Measurements from ENCODE around the gene MEGF6.
A peak's percentile ranks its signal among the peaks of the same experiment; 100 is the strongest.

MEGF6 gene

DNA sequence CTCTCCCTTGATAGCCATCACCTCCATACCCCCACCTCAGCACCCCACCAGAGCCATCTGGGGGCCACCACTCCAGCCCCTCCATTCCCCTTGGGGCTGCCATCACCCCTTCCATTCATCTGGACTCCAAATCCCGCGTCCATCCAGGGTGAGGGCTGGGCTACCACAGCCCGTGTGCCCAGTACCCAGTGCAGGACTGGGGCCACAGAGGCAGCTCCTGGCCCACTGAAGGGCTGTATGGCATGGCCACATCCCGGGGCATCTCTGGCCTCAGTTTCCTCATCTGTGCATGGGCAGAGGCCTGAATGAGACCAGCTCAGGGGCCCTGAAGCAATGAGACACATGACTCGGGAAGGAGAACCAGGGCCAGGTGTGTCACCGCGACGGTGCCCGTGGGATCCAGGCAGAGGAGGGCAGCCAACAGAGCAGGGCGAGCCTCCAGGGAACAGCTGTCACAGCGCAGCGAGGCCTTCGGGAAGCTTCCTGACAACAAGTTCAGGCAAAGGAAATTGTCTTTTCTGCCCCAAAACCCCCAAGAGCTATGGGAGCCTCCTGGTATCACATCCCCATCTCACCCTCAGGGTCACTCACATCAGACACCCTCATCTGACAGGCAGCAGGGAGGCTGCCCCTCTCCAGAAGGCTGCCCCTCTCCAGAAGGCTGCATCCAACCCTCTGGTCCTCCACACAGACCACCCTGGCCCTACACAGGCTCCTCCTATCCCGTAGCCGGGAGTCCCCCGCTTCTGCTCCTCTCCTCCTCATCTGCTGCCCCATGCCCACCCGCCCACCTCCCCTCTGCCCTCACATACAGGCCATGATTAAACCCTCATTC is 76.3 kb downstream of the MEGF6 start:
- no peak for DNase-seq

DNA sequence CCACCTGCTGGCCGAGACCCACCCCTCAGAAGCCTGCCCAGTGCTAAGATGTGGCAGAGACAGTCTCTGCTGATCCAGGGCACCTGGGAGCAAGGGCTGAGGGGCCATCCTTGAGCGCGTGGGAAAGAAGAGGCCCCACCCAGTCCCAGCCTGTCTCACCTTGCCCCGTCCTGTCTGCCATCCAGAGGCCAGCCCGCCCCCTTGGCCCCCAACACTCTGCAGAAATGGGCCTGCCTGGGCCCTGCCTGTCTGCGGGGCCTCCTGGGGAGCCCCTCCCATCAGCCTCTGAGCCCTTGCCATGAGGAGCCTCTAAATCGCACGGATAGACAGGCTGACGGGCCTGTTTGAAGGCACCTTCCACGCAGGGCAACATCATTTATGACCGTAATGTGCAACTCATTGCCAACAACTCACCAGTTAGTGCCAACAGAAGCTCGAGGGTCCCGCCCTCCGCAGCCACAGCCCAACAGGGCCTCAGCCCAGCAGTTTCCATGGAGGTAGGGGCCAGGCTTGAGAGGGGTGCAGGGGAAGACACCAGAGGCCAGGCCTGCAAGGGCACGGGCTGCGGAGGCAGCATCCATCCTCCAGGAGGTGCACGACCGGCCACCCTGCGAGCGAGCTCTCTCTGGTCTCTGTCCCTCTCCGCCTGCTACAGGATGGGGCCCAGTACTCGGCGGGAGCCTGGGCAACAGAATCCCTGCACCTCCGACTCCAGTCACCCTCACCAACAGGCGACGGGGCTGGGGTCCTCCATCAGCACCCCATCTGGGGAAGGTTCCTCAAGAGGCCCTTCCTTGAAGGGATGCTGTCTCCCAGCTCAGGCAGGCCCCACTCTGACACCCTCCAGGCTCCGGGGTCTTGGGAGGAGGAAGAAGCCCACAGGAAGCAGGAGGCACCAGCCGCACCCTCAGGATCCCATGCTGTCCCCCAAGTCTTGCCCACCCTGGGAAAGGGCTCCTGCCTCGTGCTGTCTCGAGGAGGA is 78.0 kb downstream of the MEGF6 start:
- DNase-seq: no peak

DNA sequence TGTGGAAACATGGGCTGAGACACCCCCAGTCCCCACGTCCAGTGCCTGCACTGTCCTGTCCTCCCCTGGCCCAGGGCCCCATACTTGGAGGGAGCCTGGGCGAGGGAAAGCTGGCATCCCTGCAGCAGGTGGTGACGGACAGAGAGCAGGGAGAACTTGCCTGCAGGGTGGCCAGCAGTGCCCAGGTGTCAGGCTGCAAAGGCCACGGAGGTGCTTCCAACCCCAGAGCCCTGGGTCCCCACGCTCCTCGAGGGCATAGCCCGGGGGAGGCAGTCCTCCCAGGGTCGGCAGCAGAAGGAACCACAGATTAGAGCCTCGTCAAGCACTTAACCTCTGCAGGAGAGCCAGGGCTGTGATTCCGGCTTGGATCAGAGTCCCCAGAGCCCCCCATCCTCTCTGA is 79.4 kb downstream of the MEGF6 start:
- no peak for DNase-seq

GRCh38 chr1:3530926-3531818 is 80.1 kb downstream of the MEGF6 start:
- peak; percentile 72 for DNase-seq

GRCh38 chr1:3530086-3530925 is 81.0 kb downstream of the MEGF6 start:
- DNase-seq: no peak

GRCh38 chr1:3529099-3529729 is 82.1 kb downstream of the MEGF6 start:
- no peak for DNase-seq

- no peak for DNase-seq
Measured at GRCh38 chr1:3527774-3528173, 83.5 kb downstream of the MEGF6 start.

DNA sequence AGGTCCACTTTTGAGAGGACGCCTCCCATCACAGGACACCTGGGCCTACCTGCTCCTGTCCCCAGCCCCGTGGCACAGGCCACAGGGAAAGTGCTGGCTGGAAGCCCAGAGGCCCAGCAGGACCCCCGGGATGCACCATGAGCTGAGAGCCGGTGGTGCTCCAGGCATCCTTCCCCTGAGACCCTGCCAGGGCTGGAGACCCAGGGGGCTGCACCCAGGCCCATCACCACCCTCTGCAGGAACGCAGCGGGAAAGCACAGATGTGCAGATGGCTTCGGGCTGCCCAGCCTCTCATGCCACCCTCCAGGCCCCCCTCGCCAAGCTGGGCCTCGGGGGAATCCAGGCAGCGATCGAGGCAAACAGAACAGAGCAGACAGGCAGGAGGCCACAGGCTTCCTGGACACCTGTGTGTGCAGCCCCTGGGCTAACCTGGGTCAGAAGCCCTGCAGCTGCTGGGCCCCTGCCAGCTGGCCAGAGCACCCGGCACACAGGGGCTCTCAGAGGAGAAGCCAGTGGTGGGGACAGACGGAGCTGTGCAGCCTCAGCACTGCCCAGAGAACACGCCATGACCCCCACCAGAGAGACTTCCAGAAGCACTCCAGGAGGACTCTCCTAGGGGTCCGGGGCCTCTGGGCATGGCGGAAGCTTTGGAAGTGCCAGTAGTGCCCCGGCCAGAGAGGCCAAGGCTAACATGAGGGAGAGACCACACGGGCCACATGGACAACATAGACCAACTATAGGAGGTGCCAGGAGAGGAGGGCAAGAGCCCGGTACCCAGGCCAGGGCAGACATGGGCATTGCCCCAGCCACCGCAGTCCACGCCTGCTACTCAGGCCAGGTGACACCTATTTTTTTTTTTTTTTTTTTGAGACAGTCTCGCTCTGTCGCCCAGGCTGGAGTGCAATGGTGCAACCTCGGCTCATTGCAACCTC is 85.5 kb downstream of the MEGF6 start:
- DNase-seq: no peak

- no peak for DNase-seq
Measured at GRCh38 chr1:3524556-3525203, 86.6 kb downstream of the MEGF6 start.

- no peak for DNase-seq
Measured at GRCh38 chr1:3523980-3524379, 87.3 kb downstream of the MEGF6 start.

DNA sequence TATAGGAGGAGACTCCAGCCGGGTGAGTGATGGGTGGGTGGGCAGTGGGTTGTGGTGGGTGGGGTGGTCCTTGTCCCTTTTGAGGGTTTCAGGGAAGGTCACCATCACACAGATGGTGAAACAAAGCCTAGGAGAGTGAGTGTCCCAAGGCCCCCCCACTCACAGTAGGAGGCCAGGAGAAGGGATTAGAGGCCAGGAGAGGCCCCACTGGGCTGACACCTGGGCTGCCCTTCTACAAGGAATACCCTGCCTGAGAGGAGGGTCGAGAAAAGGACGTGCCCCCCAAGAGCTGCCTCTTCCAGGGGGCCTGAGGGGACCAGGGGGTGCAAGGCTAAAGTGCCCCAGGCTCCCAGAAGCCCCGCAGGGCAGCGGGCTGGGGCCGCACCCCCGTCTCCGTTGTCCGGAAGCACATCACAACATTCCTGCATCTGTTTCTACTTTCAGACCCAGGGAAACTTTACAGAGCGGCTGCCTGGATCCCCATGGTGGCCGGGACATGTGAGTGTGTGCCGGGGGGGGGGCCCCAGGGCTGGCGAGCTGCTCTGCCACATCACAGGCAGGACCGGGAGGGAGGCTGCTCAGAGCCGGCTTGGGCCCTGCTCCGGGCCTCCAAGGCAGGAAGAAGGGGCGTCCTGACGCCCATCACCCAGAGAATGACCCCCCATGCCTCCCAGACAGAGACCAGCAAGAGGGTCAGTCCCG is 88.6 kb downstream of the MEGF6 start:
- DNase-seq: no peak

DNA sequence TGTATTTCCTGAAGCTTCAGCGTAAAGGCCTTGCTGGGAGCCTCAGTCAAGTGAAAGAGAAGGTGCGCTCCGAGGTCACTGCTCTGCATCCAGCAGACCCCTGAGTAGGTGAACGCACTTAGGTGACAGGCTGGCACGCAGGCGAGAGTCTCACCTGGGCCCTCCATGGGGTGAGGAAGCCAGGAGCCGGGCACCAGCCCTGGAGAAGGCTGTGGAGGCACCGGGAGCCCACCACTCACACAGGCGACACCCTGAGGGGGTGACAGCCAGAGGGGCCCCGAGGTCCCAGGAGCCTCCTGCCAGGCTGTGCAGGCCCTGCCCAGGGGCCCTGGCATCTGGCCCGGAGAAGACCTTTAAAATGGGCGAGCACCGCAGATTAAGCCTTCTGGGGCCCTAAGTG is 89.2 kb downstream of the MEGF6 start:
- no peak for DNase-seq

GRCh38 chr1:3521426-3521825 is 89.9 kb downstream of the MEGF6 start:
- DNase-seq: no peak

GRCh38 chr1:3520419-3521378 is 90.6 kb downstream of the MEGF6 start:
- no peak for DNase-seq

DNA sequence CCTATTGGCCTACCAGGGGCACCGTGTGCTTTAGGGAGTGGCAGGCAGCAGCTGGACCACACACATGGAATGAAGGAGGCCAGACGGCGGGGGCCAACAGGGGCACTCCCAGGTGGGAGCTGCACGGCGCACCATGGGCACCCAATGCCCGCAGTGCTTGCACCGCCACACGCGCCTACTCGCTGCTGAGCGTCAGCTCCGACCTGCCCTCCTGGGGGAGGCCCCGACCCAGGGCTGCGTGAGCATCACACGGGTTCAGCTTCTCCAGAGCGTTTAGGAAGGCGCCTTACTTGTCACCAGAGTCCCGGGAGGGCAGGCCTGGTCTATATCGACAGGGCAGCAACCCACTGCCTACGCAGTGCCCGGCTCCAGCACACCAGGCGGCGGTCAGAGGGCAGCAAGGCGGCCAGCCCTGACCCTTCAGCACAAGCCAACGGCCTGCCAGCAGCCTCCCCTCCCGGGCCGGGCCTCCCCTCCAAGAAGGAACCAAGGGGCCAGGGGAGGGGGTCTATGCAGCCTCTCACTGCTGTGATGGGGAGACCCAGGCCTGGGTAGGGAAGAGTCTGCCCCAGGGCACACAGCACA is 91.9 kb downstream of the MEGF6 start:
- no peak for DNase-seq

- DNase-seq: no peak
Measured at GRCh38 chr1:3518756-3519155, 92.6 kb downstream of the MEGF6 start.

DNA sequence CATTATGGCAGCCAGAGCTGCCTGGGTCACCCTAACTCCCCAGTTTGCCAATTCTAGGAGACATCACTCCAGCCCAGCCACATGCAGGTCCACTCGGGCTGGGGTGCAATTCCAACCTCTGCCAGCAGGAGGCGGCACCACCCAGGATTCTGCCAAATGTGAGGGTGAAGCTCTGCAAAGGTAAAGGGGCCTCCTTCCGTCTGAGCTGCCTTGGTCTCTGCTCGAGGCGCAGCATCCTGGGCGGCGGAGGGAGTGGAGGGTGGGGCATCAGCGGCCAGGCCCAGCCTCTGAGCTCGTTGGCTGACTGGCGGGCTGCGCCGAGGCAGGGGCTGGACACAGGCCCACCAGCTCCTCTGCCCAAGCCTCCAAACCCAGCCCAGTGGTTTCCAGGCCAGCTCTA is 93.1 kb downstream of the MEGF6 start:
- DNase-seq: peak; percentile 72

Measured in activated CD4-positive, CD25-positive, alpha-beta regulatory T cell treated with anti-CD3 and anti-CD28 coated beads, Interleukin-2, amount 50 U/mL, for 72 hours (primary cell).